OCI-LY3 (cell line): ENCODE data around the gene PIK3CD.

ENCODE experiments used
- CTCF ChIP-seq: fragments of 200-600, 300-600 bp; sonication (generic); IDR thresholded peaks from 2 replicates; pipeline ENCODE4 v1.5.1; 2014; ENCODE audit warnings: antibody characterized with exemption, low read length, low read depth
- EZH2phosphoT487 ChIP-seq: fragments of 200-600 bp; shearing (Covaris generic); IDR thresholded peaks from 2 replicates; pipeline ENCODE4 v1.6.1; 2018; ENCODE audit warnings: antibody characterized with exemption, mixed run types, low read depth

DNA sequence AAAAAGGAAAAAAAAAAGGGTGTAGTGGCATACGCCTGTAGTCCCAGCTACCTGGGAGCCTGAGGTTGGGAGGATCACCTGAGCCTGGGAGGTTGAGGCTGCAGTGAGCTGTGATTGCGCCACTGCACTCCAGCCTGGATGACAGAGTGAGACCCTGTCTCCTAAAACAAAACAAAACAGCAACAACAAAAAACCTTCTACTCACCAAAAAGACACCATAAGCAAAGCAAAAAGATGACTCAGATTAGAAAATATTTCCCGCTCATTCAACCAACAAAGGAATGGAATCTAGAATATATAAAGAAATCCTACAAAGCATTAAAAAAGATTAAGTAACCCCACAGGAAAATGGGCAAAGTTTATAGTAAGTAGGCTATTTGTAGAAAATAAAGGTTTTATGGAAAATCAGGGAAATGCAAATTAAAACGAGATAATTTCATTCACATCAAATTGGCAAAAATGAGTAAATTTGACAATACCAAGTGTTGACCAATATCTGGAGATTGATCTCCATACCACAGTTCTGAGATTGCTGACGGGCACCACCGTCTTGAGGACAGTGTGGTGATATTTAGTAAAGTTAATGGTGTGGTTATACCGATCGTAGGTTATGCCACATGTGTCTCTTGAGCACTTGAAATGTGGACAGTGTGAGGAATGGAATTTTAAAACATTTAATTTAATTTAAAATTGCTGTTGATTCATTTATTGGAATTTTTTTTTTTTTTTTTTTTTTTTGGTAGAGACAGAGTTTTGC lies 54.0 kb downstream of the PIK3CD start:
- no peak for TF ChIP-seq CTCF
- TF ChIP-seq EZH2phosphoT487: no peak
